ENCODE data around the gene CAVIN4.

- no peak for TF ChIP-seq EZH2 (IDR thresholded peaks at IDR 0.05; ENCODE audit: low read length, missing control alignments)
- no peak for TF ChIP-seq CTCF (conservative IDR thresholded peaks at IDR 0.05 in 1 of 2, IDR thresholded peaks at IDR 0.05 in 1 of 2; ENCODE audit: low read depth in 1 of 2, low read length in 2 of 2)
These were observed 8.2 kb downstream of the CAVIN4 start for GRCh38 chr9:100586093-100586492.

Measured in fibroblast of lung (primary cell).